GM23248 (cell line): ENCODE measurements around the gene WEE2.

ENCODE experiments used
- EZH2 ChIP-seq: fragments of 200-600 bp; sonication (generic); IDR thresholded peaks from 2 replicates; pipeline ENCODE4 v1.6.1; 2018; ENCODE audit warnings: antibody characterized with exemption, mild to moderate bottlenecking; ENCODE audit not compliant: insufficient read depth, poor library complexity, severe bottlenecking
- EZH2phosphoT487 ChIP-seq: fragments of 200-600 bp; sonication (generic); IDR thresholded peaks from 2 replicates; pipeline ENCODE4 v1.6.1; 2018; ENCODE audit warnings: antibody characterized with exemption, moderate library complexity, mild to moderate bottlenecking, low read depth; ENCODE audit not compliant: insufficient read depth

- TF ChIP-seq EZH2 (no peak), EZH2phosphoT487 (no peak)
Measured at GRCh38 chr7:141700296-141700847, 7.8 kb upstream of the WEE2 start.
